Smooth muscle cell (in vitro differentiated cells): ENCODE measurements around the gene PRKCA. TPM values are rescaled to one million over a fixed set of nuclear protein-coding genes. Genes with fewer than 3 reads are reported as not detected.

Experiments used
- DNase-seq: peaks from one replicate; lab custom pipeline; 2025; ENCODE audit not compliant: unreplicated experiment; lab: John Stamatoyannopoulos, UW
- H2AFZ ChIP-seq: fragments of 200-600 bp; sonication (generic); 2 replicates; pipeline ENCODE4 v1.6.0; 2016; ENCODE audit warnings: antibody characterized with exemption, low read depth, mild to moderate bottlenecking
- H3F3A ChIP-seq: fragments of 200-600 bp; sonication (generic); 2 replicates; pipeline ENCODE4 v1.6.0; 2017; ENCODE audit warnings: antibody characterized with exemption, low read depth
- H3K27ac ChIP-seq: fragments of 200-600 bp; sonication (generic); 2 replicates; pipeline ENCODE4 v1.5.1; 2016; ENCODE audit warnings: low read depth, mild to moderate bottlenecking
- H3K27me3 ChIP-seq: fragments of 200-600 bp; sonication (generic); 2 replicates; pipeline ENCODE4 v1.6.1; 2016; ENCODE audit warnings: low read depth, mild to moderate bottlenecking
- H3K36me3 ChIP-seq: fragments of 200-600 bp; sonication (generic); 2 replicates; pipeline ENCODE4 v1.5.1; 2016; ENCODE audit warnings: low read depth
- H3K4me1 ChIP-seq: fragments of 200-600 bp; sonication (generic); 2 replicates; pipeline ENCODE4 v1.5.1; 2016; ENCODE audit warnings: low read depth
- H3K4me2 ChIP-seq: fragments of 200-600 bp; sonication (generic); 2 replicates; pipeline ENCODE4 v1.6.0; 2016; ENCODE audit warnings: mild to moderate bottlenecking
- H3K4me3 ChIP-seq: fragments of 200-600 bp; sonication (generic); 2 replicates; pipeline ENCODE4 v1.5.1; 2016; ENCODE audit warnings: mild to moderate bottlenecking
- H3K79me2 ChIP-seq: fragments of 200-600 bp; sonication (generic); 2 replicates; pipeline ENCODE4 v1.6.0; 2016; ENCODE audit warnings: low read depth, mild to moderate bottlenecking
- H3K9ac ChIP-seq: fragments of 200-600 bp; sonication (generic); 2 replicates; pipeline ENCODE4 v1.6.0; 2016; ENCODE audit warnings: low read depth
- H3K9me3 ChIP-seq: fragments of 200-600 bp; sonication (generic); replicated peaks from 2 replicates; pipeline ENCODE4 v1.5.1; 2016; ENCODE audit warnings: low read depth
- H4K20me1 ChIP-seq: fragments of 200-600 bp; sonication (generic); 2 replicates; pipeline ENCODE4 v1.6.0; 2016; ENCODE audit warnings: low read depth
- CTCF ChIP-seq: fragments of 200-600 bp; sonication (generic); IDR thresholded peaks from 2 replicates; pipeline ENCODE4 v1.5.1; 2017; ENCODE audit warnings: borderline replicate concordance, mild to moderate bottlenecking, antibody characterized with exemption; ENCODE audit not compliant: insufficient read depth, poor library complexity, severe bottlenecking
- WGBS: methylation state at CpG from one replicate; pipeline ENCODE4 v1.1.7; 2016; ENCODE audit warnings: low lambda C conversion rate; 5-methylcytosine and 5-hydroxymethylcytosine counted together
- polyA plus RNA-seq: library from polyadenylated mRNA; unstranded; fragments of >200 nt; fragmentation: Nextera tagmentation; extraction: Ambion mirVana; gene quantifications from 2 replicates; pipeline ENCODE4 v1.2.1, GENCODE V29; 2016
- total RNA-seq: library from RNA; depleted of rRNA; stranded (reverse); fragments of >200 nt; gene quantifications from 2 replicates; pipeline ENCODE4 v1.2.3, GENCODE V29; 2014

PRKCA gene
- total and polyA plus RNA-seq, 2 experiments from 2014 or later: 0.78 to 7.1 TPM

- 92% methylated on average over 16 of the region's 16 CpGs for WGBS
- no peak overlapping the region for H3K27ac ChIP-seq
- H3K27me3 ChIP-seq: no peaks in the 10 kb centered on the region
- no peak for TF ChIP-seq CTCF
- no peak overlapping the region for H2AFZ ChIP-seq
- no peaks in the 10 kb centered on the region for H3K4me1 ChIP-seq
- H3K4me2 ChIP-seq: no peak overlapping the region
- H3K4me3 ChIP-seq: no peak overlapping the region
- no peak overlapping the region for H3K9ac ChIP-seq
- H3K9me3 ChIP-seq: peaks cover 5% of the 10 kb centered on the region
- no peak for DNase-seq
- no peaks in the 10 kb centered on the region for H3K36me3 ChIP-seq
- no peaks in the 10 kb centered on the region for H3F3A ChIP-seq
- H3K79me2 ChIP-seq: no peaks in the 10 kb centered on the region
- no peaks in the 10 kb centered on the region for H4K20me1 ChIP-seq
Observed at GRCh38 chr17:66675273-66675990, 373.0 kb downstream of the PRKCA start.

GRCh38 chr17:66675991-66676371 is 373.6 kb downstream of the PRKCA start:
- no peaks in the 10 kb centered on the region for H3K27me3 ChIP-seq
- no peaks in the 10 kb centered on the region for H4K20me1 ChIP-seq
- no peaks in the 10 kb centered on the region for H3K36me3 ChIP-seq
- H3F3A ChIP-seq: no peaks in the 10 kb centered on the region
- H3K27ac ChIP-seq: no peak overlapping the region
- H3K9me3 ChIP-seq: peaks cover 5% of the 10 kb centered on the region
- no peak overlapping the region for H3K9ac ChIP-seq
- no peak overlapping the region for H3K4me2 ChIP-seq
- no peak overlapping the region for H3K4me3 ChIP-seq
- DNase-seq: no peak
- no peak overlapping the region for H2AFZ ChIP-seq
- no peak for TF ChIP-seq CTCF
- H3K4me1 ChIP-seq: no peaks in the 10 kb centered on the region
- no peaks in the 10 kb centered on the region for H3K79me2 ChIP-seq
- WGBS: 89% methylated on average over 17 of the region's 17 CpGs

- no peak overlapping the region for H3K4me3 ChIP-seq
- no peaks in the 10 kb centered on the region for H3K4me1 ChIP-seq
- H3K36me3 ChIP-seq: no peaks in the 10 kb centered on the region
- no peaks in the 10 kb centered on the region for H3F3A ChIP-seq
- DNase-seq: no peak
- H3K4me2 ChIP-seq: no peak overlapping the region
- H3K27me3 ChIP-seq: no peaks in the 10 kb centered on the region
- H4K20me1 ChIP-seq: no peaks in the 10 kb centered on the region
- H2AFZ ChIP-seq: no peak overlapping the region
- peaks cover 5% of the 10 kb centered on the region for H3K9me3 ChIP-seq
- no peak overlapping the region for H3K9ac ChIP-seq
- WGBS: 78% methylated on average over 11 of the region's 11 CpGs
- no peak for TF ChIP-seq CTCF
- no peak overlapping the region for H3K27ac ChIP-seq
- H3K79me2 ChIP-seq: no peaks in the 10 kb centered on the region
Observed at GRCh38 chr17:66676421-66676820, 374.0 kb downstream of the PRKCA start.
